Stimulated activated CD8-positive, alpha-beta memory T cell treated with anti-CD3 and anti-CD28 coated beads, Interleukin-15, amount 100 ng/mL, for 48 hours (primary cell): ENCODE data around the gene MAPRE2.

Experiments used
- DNase-seq, 2 donors: peaks; one replicate each; pipeline ENCODE4 v3.0.0-alpha.2; 2020; ENCODE audit warnings: low read depth in 2 of 2

MAPRE2 gene

GRCh38 chr18:35180455-35180854, 139.2 kb downstream of the MAPRE2 start:
- DNase-seq: no peak

GRCh38 chr18:35182151-35182550, 140.9 kb downstream of the MAPRE2 start:
- no peak for DNase-seq

GRCh38 chr18:35183886-35184285, 142.7 kb downstream of the MAPRE2 start:
- DNase-seq: no peak

- DNase-seq: no peak
These were observed 144.6 kb downstream of the MAPRE2 start for GRCh38 chr18:35185771-35186170.

- DNase-seq: no peak
These were observed 145.2 kb downstream of the MAPRE2 start for GRCh38 chr18:35186291-35187034.

GRCh38 chr18:35189510-35189909, 148.3 kb downstream of the MAPRE2 start:
- no peak for DNase-seq

GRCh38 chr18:35190948-35191697, 149.9 kb downstream of the MAPRE2 start:
- no peak for DNase-seq

- no peak for DNase-seq
These were observed 150.4 kb downstream of the MAPRE2 start for GRCh38 chr18:35191698-35192025.

GRCh38 chr18:35192415-35192814, 151.2 kb downstream of the MAPRE2 start:
- no peak for DNase-seq
